Measurements from ENCODE around the gene RNU6-9.
A peak's percentile ranks its signal among the peaks of the same experiment; 100 is the strongest.

RNU6-9 gene

DNA sequence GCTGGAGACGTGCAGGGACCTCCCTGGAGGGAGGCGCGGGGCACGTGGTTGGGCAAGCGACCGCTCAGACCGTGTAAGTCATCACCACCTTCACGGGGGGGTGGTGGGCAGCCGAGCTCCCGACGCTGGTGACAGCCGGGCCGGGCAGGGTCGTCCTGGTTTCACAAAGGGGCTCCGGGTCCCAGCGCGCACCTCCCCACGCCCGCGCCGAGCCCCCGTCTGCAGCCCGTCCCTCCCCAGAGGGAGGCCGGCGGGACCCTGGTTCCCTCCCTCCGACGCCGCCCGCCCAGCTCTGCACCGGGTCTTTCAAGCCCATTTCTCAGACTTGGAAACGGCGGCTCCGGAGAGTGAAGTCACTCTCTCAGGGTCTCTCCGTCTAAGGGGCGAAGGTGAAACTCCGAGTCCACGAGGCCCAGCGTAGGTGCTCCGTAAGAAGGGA is 31.8 kb downstream of the RNU6-9 start (continued):
- no peak for TF ChIP-seq HOXC10 (CRISPR knock-in tag; IDR thresholded peaks at IDR 0.05)
- TF ChIP-seq KLF10 (tag by site-specific recombination; IDR thresholded peaks at IDR 0.05): no peak
- no peak for TF ChIP-seq ZNF132 (tag by site-specific recombination; IDR thresholded peaks at IDR 0.05; ENCODE audit: borderline replicate concordance)
- TF ChIP-seq ZNF155 (tag by site-specific recombination; IDR thresholded peaks at IDR 0.05): no peak
- no peak for TF ChIP-seq ZNF146 (tag by site-specific recombination; IDR thresholded peaks at IDR 0.05)
- 0 out of 2 replicates have a peak, but pooled peaks have one; percentile 58 for TF ChIP-seq ZNF324 (tag by site-specific recombination; IDR thresholded peaks at IDR 0.05)
- TF ChIP-seq ZNF830 (tag by site-specific recombination; IDR thresholded peaks at IDR 0.05; ENCODE audit: low read depth): no peak
- TF ChIP-seq ZFP37 (tag by site-specific recombination; IDR thresholded peaks at IDR 0.05): no peak
- TF ChIP-seq ZNF341 (tag by site-specific recombination; IDR thresholded peaks at IDR 0.05; ENCODE audit: low read depth): no peak
- TF ChIP-seq ZNF10 (tag by site-specific recombination; IDR thresholded peaks at IDR 0.05): no peak
- TF ChIP-seq, protein P1, sequence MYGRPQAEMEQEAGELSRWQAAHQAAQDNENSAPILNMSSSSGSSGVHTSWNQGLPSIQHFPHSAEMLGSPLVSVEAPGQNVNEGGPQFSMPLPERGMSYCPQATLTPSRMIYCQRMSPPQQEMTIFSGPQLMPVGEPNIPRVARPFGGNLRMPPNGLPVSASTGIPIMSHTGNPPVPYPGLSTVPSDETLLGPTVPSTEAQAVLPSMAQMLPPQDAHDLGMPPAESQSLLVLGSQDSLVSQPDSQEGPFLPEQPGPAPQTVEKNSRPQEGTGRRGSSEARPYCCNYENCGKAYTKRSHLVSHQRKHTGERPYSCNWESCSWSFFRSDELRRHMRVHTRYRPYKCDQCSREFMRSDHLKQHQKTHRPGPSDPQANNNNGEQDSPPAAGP (tag by site-specific recombination; IDR thresholded peaks at IDR 0.05): no peak; the same call in 1 of the 2 replicates
- TF ChIP-seq, protein P2, sequence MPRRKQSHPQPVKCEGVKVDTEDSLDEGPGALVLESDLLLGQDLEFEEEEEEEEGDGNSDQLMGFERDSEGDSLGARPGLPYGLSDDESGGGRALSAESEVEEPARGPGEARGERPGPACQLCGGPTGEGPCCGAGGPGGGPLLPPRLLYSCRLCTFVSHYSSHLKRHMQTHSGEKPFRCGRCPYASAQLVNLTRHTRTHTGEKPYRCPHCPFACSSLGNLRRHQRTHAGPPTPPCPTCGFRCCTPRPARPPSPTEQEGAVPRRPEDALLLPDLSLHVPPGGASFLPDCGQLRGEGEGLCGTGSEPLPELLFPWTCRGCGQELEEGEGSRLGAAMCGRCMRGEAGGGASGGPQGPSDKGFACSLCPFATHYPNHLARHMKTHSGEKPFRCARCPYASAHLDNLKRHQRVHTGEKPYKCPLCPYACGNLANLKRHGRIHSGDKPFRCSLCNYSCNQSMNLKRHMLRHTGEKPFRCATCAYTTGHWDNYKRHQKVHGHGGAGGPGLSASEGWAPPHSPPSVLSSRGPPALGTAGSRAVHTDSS (tag by site-specific recombination; IDR thresholded peaks at IDR 0.05): no peak
- no peak for TF ChIP-seq YY2 (tag by site-specific recombination; IDR thresholded peaks at IDR 0.05)
- TF ChIP-seq, protein P3, sequence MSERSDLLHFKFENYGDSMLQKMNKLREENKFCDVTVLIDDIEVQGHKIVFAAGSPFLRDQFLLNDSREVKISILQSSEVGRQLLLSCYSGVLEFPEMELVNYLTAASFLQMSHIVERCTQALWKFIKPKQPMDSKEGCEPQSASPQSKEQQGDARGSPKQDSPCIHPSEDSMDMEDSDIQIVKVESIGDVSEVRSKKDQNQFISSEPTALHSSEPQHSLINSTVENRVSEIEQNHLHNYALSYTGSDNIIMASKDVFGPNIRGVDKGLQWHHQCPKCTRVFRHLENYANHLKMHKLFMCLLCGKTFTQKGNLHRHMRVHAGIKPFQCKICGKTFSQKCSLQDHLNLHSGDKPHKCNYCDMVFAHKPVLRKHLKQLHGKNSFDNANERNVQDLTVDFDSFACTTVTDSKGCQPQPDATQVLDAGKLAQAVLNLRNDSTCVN (tag by site-specific recombination; optimal IDR thresholded peaks at IDR 0.05): no peak
- no peak for TF ChIP-seq ZNF426 (tag by site-specific recombination; IDR thresholded peaks at IDR 0.05)
- no peak for TF ChIP-seq ZIC2 (tag by site-specific recombination; IDR thresholded peaks at IDR 0.05)
- TF ChIP-seq, protein P4, sequence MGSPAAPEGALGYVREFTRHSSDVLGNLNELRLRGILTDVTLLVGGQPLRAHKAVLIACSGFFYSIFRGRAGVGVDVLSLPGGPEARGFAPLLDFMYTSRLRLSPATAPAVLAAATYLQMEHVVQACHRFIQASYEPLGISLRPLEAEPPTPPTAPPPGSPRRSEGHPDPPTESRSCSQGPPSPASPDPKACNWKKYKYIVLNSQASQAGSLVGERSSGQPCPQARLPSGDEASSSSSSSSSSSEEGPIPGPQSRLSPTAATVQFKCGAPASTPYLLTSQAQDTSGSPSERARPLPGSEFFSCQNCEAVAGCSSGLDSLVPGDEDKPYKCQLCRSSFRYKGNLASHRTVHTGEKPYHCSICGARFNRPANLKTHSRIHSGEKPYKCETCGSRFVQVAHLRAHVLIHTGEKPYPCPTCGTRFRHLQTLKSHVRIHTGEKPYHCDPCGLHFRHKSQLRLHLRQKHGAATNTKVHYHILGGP (tag by site-specific recombination; IDR thresholded peaks at IDR 0.05): no peak
- TF ChIP-seq GFI1B (tag by site-specific recombination; IDR thresholded peaks at IDR 0.05): no peak
- TF ChIP-seq ZNF302 (tag by site-specific recombination; IDR thresholded peaks at IDR 0.05; ENCODE audit: low read depth): no peak
- no peak; the same call in 1 of the 2 replicates for TF ChIP-seq KLF8 (tag by site-specific recombination; IDR thresholded peaks at IDR 0.05)
- TF ChIP-seq, protein P5, sequence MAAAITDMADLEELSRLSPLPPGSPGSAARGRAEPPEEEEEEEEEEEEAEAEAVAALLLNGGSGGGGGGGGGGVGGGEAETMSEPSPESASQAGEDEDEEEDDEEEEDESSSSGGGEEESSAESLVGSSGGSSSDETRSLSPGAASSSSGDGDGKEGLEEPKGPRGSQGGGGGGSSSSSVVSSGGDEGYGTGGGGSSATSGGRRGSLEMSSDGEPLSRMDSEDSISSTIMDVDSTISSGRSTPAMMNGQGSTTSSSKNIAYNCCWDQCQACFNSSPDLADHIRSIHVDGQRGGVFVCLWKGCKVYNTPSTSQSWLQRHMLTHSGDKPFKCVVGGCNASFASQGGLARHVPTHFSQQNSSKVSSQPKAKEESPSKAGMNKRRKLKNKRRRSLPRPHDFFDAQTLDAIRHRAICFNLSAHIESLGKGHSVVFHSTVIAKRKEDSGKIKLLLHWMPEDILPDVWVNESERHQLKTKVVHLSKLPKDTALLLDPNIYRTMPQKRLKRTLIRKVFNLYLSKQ (tag by site-specific recombination; IDR thresholded peaks at IDR 0.05; ENCODE audit: borderline replicate concordance): no peak
- no peak for TF ChIP-seq ZFP41 (tag by site-specific recombination; IDR thresholded peaks at IDR 0.05; ENCODE audit: borderline replicate concordance)
- TF ChIP-seq, protein P6, sequence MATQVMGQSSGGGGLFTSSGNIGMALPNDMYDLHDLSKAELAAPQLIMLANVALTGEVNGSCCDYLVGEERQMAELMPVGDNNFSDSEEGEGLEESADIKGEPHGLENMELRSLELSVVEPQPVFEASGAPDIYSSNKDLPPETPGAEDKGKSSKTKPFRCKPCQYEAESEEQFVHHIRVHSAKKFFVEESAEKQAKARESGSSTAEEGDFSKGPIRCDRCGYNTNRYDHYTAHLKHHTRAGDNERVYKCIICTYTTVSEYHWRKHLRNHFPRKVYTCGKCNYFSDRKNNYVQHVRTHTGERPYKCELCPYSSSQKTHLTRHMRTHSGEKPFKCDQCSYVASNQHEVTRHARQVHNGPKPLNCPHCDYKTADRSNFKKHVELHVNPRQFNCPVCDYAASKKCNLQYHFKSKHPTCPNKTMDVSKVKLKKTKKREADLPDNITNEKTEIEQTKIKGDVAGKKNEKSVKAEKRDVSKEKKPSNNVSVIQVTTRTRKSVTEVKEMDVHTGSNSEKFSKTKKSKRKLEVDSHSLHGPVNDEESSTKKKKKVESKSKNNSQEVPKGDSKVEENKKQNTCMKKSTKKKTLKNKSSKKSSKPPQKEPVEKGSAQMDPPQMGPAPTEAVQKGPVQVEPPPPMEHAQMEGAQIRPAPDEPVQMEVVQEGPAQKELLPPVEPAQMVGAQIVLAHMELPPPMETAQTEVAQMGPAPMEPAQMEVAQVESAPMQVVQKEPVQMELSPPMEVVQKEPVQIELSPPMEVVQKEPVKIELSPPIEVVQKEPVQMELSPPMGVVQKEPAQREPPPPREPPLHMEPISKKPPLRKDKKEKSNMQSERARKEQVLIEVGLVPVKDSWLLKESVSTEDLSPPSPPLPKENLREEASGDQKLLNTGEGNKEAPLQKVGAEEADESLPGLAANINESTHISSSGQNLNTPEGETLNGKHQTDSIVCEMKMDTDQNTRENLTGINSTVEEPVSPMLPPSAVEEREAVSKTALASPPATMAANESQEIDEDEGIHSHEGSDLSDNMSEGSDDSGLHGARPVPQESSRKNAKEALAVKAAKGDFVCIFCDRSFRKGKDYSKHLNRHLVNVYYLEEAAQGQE (tag by site-specific recombination; IDR thresholded peaks at IDR 0.05): no peak
- no peak for TF ChIP-seq ZNF350 (tag by site-specific recombination; IDR thresholded peaks at IDR 0.05)
- peak; percentile 16; the same call in 1 of the 2 replicates for TF ChIP-seq ZBTB20 (tag by site-specific recombination; IDR thresholded peaks at IDR 0.05)
- no peak for TF ChIP-seq ZNF423 (tag by site-specific recombination; IDR thresholded peaks at IDR 0.05)
- TF ChIP-seq ZNF133 (tag by site-specific recombination; IDR thresholded peaks at IDR 0.05): no peak
- TF ChIP-seq ZBTB1 (tag by site-specific recombination; IDR thresholded peaks at IDR 0.05): no peak
- no peak for TF ChIP-seq ZNF843 (tag by site-specific recombination; IDR thresholded peaks at IDR 0.05)
- no peak for TF ChIP-seq ZNF548 (tag by site-specific recombination; IDR thresholded peaks at IDR 0.05)
